ENCODE results near the gene SPOCK2. TPM values are rescaled to one million over a fixed set of nuclear protein-coding genes. Genes with fewer than 3 reads are reported as not detected.
A peak's percentile ranks its signal among the peaks of the same experiment; 100 is the strongest.

Gene SPOCK2
- total and polyA plus RNA-seq, 2 of the 13 experiments (the other 11 are each of a cell fraction or from before 2014, with no cell fraction given), result 8.6 to 30.6 TPM

DNA sequence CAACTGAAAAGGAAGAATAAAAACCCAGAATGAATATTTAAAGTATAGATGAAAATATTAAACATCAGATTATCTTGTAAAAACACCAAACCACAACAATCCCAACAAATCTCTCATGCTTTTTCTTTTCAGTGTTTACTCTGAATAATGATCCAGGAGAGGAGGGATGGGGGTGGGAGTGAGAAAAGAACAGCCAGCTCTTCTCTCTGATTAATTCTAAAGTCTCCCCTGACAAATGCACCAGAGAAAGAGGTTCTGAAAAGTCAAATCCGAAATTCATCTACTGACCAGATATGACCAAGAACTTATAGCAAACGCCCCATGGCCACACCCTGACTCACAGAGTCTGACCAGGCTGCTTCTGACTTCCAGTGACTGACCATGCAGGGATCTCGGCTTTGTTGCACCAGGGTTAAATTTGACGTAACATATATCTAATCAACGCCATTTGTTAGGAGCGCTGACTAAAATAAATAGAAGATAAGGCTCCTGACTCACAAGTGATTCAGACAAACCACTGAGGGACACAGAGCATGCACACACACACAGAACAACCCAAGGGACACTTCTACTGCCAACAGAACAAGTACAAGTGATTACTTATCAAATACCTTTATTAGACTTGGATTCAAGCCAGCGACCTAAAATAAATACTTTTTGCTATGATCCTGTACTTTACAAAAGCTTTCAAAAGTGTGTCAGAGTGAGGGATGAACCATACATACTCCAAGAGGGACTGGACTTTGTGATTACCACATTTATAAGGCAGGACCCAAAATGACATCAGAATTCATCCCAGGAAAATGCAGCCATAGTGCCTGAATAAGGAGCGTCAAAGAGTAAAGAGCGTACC lies 9.3 kb upstream of the SPOCK2 start (continued):
- TF ChIP-seq, protein P1, sequence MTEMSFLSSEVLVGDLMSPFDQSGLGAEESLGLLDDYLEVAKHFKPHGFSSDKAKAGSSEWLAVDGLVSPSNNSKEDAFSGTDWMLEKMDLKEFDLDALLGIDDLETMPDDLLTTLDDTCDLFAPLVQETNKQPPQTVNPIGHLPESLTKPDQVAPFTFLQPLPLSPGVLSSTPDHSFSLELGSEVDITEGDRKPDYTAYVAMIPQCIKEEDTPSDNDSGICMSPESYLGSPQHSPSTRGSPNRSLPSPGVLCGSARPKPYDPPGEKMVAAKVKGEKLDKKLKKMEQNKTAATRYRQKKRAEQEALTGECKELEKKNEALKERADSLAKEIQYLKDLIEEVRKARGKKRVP (CRISPR knock-in tag; IDR thresholded peaks at IDR 0.05), result 0 out of 4 replicates have a peak, but pooled peaks of 1 of the 2 experiments have one; percentile 57
- TF ChIP-seq, protein P2, sequence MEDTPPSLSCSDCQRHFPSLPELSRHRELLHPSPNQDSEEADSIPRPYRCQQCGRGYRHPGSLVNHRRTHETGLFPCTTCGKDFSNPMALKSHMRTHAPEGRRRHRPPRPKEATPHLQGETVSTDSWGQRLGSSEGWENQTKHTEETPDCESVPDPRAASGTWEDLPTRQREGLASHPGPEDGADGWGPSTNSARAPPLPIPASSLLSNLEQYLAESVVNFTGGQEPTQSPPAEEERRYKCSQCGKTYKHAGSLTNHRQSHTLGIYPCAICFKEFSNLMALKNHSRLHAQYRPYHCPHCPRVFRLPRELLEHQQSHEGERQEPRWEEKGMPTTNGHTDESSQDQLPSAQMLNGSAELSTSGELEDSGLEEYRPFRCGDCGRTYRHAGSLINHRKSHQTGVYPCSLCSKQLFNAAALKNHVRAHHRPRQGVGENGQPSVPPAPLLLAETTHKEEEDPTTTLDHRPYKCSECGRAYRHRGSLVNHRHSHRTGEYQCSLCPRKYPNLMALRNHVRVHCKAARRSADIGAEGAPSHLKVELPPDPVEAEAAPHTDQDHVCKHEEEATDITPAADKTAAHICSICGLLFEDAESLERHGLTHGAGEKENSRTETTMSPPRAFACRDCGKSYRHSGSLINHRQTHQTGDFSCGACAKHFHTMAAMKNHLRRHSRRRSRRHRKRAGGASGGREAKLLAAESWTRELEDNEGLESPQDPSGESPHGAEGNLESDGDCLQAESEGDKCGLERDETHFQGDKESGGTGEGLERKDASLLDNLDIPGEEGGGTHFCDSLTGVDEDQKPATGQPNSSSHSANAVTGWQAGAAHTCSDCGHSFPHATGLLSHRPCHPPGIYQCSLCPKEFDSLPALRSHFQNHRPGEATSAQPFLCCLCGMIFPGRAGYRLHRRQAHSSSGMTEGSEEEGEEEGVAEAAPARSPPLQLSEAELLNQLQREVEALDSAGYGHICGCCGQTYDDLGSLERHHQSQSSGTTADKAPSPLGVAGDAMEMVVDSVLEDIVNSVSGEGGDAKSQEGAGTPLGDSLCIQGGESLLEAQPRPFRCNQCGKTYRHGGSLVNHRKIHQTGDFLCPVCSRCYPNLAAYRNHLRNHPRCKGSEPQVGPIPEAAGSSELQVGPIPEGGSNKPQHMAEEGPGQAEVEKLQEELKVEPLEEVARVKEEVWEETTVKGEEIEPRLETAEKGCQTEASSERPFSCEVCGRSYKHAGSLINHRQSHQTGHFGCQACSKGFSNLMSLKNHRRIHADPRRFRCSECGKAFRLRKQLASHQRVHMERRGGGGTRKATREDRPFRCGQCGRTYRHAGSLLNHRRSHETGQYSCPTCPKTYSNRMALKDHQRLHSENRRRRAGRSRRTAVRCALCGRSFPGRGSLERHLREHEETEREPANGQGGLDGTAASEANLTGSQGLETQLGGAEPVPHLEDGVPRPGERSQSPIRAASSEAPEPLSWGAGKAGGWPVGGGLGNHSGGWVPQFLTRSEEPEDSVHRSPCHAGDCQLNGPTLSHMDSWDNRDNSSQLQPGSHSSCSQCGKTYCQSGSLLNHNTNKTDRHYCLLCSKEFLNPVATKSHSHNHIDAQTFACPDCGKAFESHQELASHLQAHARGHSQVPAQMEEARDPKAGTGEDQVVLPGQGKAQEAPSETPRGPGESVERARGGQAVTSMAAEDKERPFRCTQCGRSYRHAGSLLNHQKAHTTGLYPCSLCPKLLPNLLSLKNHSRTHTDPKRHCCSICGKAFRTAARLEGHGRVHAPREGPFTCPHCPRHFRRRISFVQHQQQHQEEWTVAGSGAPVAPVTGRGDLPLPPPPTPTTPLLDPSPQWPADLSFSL (CRISPR knock-in tag; IDR thresholded peaks at IDR 0.05), result no peak
- TF ChIP-seq PHF8 (CRISPR knock-in tag; IDR thresholded peaks at IDR 0.05), result no peak
- no peak for TF ChIP-seq ZNF713 (CRISPR knock-in tag; IDR thresholded peaks at IDR 0.05)
- TF ChIP-seq ZNF792 (CRISPR knock-in tag; IDR thresholded peaks at IDR 0.05), result no peak
- TF ChIP-seq NCOA5 (CRISPR knock-in tag; IDR thresholded peaks at IDR 0.05), result no peak
- no peak for TF ChIP-seq NKX3-1 (CRISPR knock-in tag; IDR thresholded peaks at IDR 0.05)
- TF ChIP-seq, protein P3, sequence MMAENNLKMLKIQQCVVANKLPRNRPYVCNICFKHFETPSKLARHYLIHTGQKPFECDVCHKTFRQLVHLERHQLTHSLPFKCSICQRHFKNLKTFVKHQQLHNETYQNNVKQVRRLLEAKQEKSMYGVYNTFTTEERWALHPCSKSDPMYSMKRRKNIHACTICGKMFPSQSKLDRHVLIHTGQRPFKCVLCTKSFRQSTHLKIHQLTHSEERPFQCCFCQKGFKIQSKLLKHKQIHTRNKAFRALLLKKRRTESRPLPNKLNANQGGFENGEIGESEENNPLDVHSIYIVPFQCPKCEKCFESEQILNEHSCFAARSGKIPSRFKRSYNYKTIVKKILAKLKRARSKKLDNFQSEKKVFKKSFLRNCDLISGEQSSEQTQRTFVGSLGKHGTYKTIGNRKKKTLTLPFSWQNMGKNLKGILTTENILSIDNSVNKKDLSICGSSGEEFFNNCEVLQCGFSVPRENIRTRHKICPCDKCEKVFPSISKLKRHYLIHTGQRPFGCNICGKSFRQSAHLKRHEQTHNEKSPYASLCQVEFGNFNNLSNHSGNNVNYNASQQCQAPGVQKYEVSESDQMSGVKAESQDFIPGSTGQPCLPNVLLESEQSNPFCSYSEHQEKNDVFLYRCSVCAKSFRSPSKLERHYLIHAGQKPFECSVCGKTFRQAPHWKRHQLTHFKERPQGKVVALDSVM (CRISPR knock-in tag; IDR thresholded peaks at IDR 0.05), result no peak
- no peak for TF ChIP-seq ZNF629 (CRISPR knock-in tag; conservative IDR thresholded peaks at IDR 0.05)
- TF ChIP-seq SIX4 (CRISPR knock-in tag; IDR thresholded peaks at IDR 0.05), result no peak
- no peak for TF ChIP-seq NAIF1 (CRISPR knock-in tag; IDR thresholded peaks at IDR 0.05; ENCODE audit: borderline replicate concordance)
- peak; percentile 85; the same call in 1 of the 2 replicates for TF ChIP-seq GATA4 (IDR thresholded peaks at IDR 0.05; ENCODE audit: borderline replicate concordance, low read depth)
- no peak for TF ChIP-seq SRSF4 (IDR thresholded peaks at IDR 0.05; ENCODE audit: low read depth, low read length, poor library complexity, severe bottlenecking)
- TF ChIP-seq ATF7-NPFF (CRISPR knock-in tag; IDR thresholded peaks at IDR 0.05; ENCODE audit: low read depth), result no peak
- TF ChIP-seq PITX1 (CRISPR knock-in tag; IDR thresholded peaks at IDR 0.05), result peak; percentile 61; the same call in 1 of the 2 replicates
- TF ChIP-seq ZNF282 (IDR thresholded peaks at IDR 0.05; ENCODE audit: partially characterized antibody), result no peak
- TF ChIP-seq SMAD1 (CRISPR knock-in tag; IDR thresholded peaks at IDR 0.05; ENCODE audit: borderline replicate concordance, low read depth), result no peak

Data from HepG2 (cell line).